Mammary epithelial cell (primary cell): ENCODE measurements around the gene GTF2H4.

Source experiments
- EZH2 ChIP-seq: IDR thresholded peaks from 2 replicates; pipeline ENCODE4 v1.6.1; 2012; ENCODE audit warnings: low read length, inconsistent platforms, borderline replicate concordance
- TF ChIP-seq, protein P1 (sequence below), 2 donors: IDR thresholded peaks in 1 of 2; conservative IDR thresholded peaks in 1 of 2; 2 replicates each; pipeline ENCODE4 v1.5.1; 2011 to 2012; ENCODE audit warnings: inconsistent platforms in 2 of 2, low read length in 2 of 2, mild to moderate bottlenecking in 2 of 2, control low read depth in 1 of 2, low read depth in 1 of 2; ENCODE audit not compliant: insufficient read depth in 1 of 2; ENCODE audit errors: extremely low read depth in 1 of 2

DNA sequence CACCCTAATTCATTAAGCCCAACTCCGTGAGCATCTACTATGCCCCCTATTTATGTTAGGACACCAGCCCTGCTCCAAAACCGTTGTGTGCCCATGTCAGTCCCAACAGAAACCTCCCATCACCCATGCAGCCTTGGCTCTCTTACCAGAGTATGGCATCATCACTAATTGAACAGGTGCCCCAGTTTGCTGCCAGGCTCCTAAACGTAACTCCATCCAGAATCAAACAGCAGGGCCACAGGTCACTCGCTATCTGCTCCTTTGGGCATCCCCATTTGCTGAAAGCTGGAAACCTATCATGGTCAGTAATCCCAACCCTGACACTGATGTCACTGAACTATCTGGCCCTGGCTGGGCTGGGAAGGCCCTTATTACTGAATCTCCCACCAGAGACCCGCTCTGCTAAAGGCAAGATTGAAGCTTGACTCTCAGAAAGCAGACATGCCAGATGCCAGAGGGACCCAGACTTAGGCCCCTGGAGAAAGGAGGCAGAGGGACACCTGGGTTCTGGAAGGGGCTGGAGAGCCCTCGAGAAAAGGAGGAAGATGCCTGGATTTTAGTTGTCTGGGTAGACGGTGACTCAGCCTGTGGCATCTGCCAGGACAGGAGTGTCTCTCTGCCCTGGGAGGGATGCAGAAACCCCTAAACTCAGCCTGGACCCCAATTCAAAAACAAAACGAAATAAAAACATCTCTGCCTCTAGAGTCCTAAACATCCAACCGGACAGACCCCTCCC, 46.8 kb downstream of the GTF2H4 start:
- TF ChIP-seq EZH2: no peak
- TF ChIP-seq, protein P1, sequence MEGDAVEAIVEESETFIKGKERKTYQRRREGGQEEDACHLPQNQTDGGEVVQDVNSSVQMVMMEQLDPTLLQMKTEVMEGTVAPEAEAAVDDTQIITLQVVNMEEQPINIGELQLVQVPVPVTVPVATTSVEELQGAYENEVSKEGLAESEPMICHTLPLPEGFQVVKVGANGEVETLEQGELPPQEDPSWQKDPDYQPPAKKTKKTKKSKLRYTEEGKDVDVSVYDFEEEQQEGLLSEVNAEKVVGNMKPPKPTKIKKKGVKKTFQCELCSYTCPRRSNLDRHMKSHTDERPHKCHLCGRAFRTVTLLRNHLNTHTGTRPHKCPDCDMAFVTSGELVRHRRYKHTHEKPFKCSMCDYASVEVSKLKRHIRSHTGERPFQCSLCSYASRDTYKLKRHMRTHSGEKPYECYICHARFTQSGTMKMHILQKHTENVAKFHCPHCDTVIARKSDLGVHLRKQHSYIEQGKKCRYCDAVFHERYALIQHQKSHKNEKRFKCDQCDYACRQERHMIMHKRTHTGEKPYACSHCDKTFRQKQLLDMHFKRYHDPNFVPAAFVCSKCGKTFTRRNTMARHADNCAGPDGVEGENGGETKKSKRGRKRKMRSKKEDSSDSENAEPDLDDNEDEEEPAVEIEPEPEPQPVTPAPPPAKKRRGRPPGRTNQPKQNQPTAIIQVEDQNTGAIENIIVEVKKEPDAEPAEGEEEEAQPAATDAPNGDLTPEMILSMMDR (conservative IDR thresholded peaks at IDR 0.05 in 1 of 2, IDR thresholded peaks at IDR 0.05 in 1 of 2; ENCODE audit: extremely low read depth in 1 of 2, insufficient read depth in 1 of 2, low read depth in 1 of 2, low read length in 2 of 2): no peak
